Measurements from ENCODE around the gene HRH3. TPM values are rescaled to one million over a fixed set of nuclear protein-coding genes. Genes with fewer than 3 reads are reported as not detected.

Gene HRH3
- total and polyA plus RNA-seq, 9 donors = not detected

DNA sequence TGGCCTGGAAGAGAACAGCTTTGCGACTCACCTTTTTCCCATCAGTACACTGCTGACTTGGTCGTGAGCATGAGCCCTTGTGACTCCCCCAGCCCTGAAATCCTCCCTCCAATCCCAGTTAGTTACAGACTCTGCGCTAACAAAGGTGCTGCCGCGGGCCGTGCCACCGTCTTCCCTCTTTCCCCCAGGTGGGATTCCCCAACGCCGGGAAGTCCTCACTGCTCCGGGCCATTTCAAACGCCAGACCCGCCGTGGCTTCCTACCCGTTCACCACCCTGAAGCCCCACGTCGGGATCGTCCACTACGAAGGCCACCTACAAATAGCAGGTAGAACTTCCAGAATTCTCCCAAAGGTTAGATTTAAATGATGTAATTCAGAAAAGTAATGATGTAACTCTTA is 21.1 kb downstream of the HRH3 start:
- 95 to 97% (median 96%) methylated on average over 18 of the region's 18 CpGs for WGBS, 3 donors
- H3K9me3 ChIP-seq = no peaks in the 10 kb centered on the region
- TF ChIP-seq POLR2A (IDR thresholded peaks at IDR 0.05) (no peak), EP300 (IDR thresholded peaks at IDR 0.05) (no peak)
- TF ChIP-seq, protein P1, sequence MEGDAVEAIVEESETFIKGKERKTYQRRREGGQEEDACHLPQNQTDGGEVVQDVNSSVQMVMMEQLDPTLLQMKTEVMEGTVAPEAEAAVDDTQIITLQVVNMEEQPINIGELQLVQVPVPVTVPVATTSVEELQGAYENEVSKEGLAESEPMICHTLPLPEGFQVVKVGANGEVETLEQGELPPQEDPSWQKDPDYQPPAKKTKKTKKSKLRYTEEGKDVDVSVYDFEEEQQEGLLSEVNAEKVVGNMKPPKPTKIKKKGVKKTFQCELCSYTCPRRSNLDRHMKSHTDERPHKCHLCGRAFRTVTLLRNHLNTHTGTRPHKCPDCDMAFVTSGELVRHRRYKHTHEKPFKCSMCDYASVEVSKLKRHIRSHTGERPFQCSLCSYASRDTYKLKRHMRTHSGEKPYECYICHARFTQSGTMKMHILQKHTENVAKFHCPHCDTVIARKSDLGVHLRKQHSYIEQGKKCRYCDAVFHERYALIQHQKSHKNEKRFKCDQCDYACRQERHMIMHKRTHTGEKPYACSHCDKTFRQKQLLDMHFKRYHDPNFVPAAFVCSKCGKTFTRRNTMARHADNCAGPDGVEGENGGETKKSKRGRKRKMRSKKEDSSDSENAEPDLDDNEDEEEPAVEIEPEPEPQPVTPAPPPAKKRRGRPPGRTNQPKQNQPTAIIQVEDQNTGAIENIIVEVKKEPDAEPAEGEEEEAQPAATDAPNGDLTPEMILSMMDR (IDR thresholded peaks at IDR 0.05) = no peak
- H3K27ac ChIP-seq = no peak overlapping the region
- intact Hi-C loops (cut with DNase I) = no loop called here
- H3K36me3 ChIP-seq = no peaks in the 10 kb centered on the region
- DNase-seq = peak in 1 of 5 donors; percentile 24
- H3K4me1 ChIP-seq (ENCODE audit: insufficient read depth) = no peaks in the 10 kb centered on the region
- no peak overlapping the region for H3K4me3 ChIP-seq
- no peaks in the 10 kb centered on the region for H3K27me3 ChIP-seq

DNA sequence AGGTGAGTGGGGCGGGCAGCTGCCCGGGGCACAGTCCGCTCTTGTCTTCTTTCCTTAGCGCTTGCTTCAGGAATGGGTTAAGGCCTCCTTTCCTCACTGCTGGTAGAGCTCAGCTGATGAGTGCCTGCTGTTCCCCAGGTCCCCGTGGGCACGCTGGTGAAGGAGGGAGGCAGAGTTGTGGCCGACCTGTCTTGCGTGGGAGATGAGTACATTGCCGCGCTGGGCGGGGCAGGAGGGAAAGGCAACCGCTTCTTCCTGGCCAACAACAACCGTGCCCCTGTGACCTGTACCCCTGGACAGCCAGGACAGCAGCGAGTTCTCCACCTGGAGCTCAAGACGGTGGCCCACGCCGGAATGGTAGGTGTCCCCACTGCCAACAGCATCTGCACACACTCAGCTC is 21.6 kb downstream of the HRH3 start:
- intact Hi-C loops (cut with DNase I) = no loop called here
- Histone ChIP-seq H3K4me1 (ENCODE audit: insufficient read depth) (no peaks in the 10 kb centered on the region), H3K4me3 (no peak overlapping the region), H3K27ac (no peak overlapping the region), H3K9me3 (no peaks in the 10 kb centered on the region), H3K27me3 (no peaks in the 10 kb centered on the region), H3K36me3 (no peaks in the 10 kb centered on the region)
- peak in 1 of 5 donors; percentile 24 for DNase-seq
- 86 to 94% (median 92%) methylated on average over 17 of the region's 17 CpGs for WGBS, 3 donors
- TF ChIP-seq, protein P1 (IDR thresholded peaks at IDR 0.05) = no peak
- TF ChIP-seq POLR2A (IDR thresholded peaks at IDR 0.05) (no peak), EP300 (IDR thresholded peaks at IDR 0.05) (no peak)

DNA sequence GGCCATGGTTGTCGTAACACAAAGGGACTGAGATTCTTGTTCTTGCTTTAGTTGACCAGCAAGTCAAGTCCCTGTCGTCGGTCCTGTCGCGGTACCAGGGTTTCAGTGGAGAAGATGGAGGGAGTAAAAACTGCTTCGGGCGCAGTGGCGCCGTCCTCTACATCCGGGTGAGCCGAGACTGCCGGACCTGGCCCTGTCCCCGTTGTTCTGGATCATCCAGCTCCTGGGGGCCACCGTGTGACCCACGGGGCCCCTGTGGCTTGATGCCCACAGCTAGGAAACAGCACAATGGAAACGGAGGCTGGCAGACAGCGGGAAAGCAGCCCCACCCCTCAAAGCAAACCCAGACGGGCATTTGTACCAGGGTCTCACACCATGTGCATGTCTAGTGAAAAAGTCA is 22.3 kb downstream of the HRH3 start:
- peak in 1 of 5 donors; percentile 26 for DNase-seq
- H3K9me3 ChIP-seq = no peaks in the 10 kb centered on the region

DNA sequence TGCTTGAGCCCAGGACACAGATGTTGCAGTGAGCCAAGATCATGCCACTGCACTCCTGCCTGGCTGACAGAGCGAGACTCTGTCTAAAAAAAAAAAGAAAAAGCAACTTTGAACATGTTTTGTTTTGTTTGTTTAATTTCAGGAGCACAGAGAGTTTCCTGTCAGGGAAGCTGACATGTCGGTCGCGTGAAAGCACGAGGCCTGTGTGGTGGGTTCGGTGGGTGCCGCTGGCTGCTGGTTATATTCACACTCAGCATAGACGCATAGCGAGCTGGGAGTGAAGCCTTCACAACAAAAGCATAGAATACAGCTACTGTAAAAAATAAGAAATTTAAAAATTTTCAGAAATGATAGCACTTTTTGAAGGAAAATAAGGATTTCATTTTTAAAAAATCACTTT is 22.8 kb downstream of the HRH3 start:
- peak in 1 of 5 donors; percentile 7 for DNase-seq
- no peak overlapping the region for H3K27ac ChIP-seq
- H3K36me3 ChIP-seq = no peaks in the 10 kb centered on the region
- no peaks in the 10 kb centered on the region for H3K4me1 ChIP-seq (ENCODE audit: insufficient read depth)
- no peak overlapping the region for H3K4me3 ChIP-seq
- H3K27me3 ChIP-seq = no peaks in the 10 kb centered on the region
- TF ChIP-seq, protein P1 (IDR thresholded peaks at IDR 0.05) = no peak
- TF ChIP-seq POLR2A (IDR thresholded peaks at IDR 0.05) = no peak
- no peak for TF ChIP-seq EP300 (IDR thresholded peaks at IDR 0.05)
- intact Hi-C loops (cut with DNase I) = no loop called here
- 86 to 97% (median 96%) methylated on average over 9 of the region's 9 CpGs for WGBS, 3 donors
- H3K9me3 ChIP-seq = no peaks in the 10 kb centered on the region

More for the DNA sequence above, 22.3 kb downstream of the HRH3 start:
- intact Hi-C loops (cut with DNase I) = no loop called here
- no peaks in the 10 kb centered on the region for H3K27me3 ChIP-seq
- no peak overlapping the region for H3K4me3 ChIP-seq
- 92 to 95% (median 93%) methylated on average over 18 of the region's 18 CpGs for WGBS, 3 donors
- H3K27ac ChIP-seq = no peak overlapping the region
- TF ChIP-seq POLR2A (IDR thresholded peaks at IDR 0.05) (no peak), EP300 (IDR thresholded peaks at IDR 0.05) (no peak)
- TF ChIP-seq, protein P1 (IDR thresholded peaks at IDR 0.05) = no peak
- H3K36me3 ChIP-seq = no peaks in the 10 kb centered on the region
- no peaks in the 10 kb centered on the region for H3K4me1 ChIP-seq (ENCODE audit: insufficient read depth)

Measured in ovary (tissue), 9 donors.